ENCODE results near the gene PIGZ.
"Not testable (repeated sequence)": the region's sequence is repeated elsewhere in the genome, so short reads cannot be mapped to it uniquely, and the experiment has no call there.

Gene PIGZ

DNA sequence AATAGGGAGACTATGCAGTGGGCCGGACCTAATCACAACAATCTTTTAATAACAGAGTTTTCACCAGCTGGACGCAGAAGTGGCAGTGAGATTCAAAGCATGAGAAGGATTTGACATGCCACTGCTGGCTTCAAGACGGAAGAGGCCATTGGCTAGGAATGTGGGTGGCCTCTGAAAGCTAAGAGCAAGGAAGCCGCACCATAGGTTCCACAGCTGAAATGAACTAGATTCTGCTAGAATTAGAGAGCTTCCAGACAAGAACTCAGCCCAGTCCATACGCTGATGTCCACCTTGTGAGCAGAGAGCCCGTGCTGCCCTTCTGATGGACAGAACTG lies 19.4 kb downstream of the PIGZ start:
- Histone ChIP-seq H3K4me3 (ENCODE audit: low read length) (no peak overlapping the region), H3K27me3 (ENCODE audit: control insufficient read depth, insufficient read depth, low read length) (no peaks in the 10 kb centered on the region), H3K36me3 (ENCODE audit: control insufficient read depth, insufficient read depth, low read length) (no peaks in the 10 kb centered on the region), H3K9ac (ENCODE audit: low read length) (no peak overlapping the region), H3K9me3 (ENCODE audit: control insufficient read depth, low read length) (no peaks in the 10 kb centered on the region), H3K4me1 (ENCODE audit: control insufficient read depth, insufficient read depth, low read length) (no peaks in the 10 kb centered on the region)

DNA sequence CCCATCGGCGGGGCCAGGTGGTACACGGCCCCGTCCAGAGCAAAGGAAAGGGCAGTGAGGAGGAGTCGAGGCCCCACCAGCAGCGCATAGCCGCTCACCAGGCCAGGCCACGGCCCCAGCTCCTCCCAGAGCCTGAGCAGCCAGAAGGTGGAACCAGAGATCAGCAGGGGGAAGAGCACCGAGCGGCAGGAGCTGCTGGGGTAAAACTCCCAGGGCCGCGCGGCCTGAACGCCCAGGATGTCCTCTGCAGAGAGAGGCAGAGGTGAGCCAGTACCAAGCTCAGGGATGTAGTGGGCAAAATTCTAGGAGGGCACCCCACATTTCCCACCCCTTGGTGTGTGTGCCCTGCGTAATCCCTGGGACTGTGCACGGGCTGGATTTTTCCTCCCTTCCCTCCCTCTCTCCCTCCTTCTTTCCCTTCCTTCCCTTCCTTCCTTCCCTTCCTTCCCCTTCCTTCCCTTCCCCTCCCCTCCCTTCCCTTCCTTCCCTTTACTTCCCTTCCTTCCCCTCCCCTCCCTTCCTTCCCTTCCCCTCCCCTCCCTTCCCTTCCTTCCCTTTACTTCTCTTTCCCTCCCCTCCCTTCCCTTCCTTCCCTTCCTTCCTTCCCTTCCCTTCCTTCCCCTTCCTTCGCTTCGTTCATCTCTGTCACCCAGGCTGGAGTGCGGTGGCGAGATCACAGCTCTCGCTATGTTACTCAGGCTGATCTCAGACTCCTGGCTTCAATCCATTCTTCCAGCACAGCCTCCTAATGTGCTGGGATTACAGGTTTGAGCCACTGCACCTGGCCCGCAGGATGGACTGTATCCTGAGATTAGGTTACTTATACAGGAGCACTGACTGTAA lies 20.0 kb downstream of the PIGZ start:
- no peaks in the 10 kb centered on the region for H3K27me3 ChIP-seq (ENCODE audit: control insufficient read depth, insufficient read depth, low read length)
- H3K4me1 ChIP-seq (ENCODE audit: control insufficient read depth, insufficient read depth, low read length) = peaks cover 2% of the 10 kb centered on the region
- H3K9me3 ChIP-seq (ENCODE audit: control insufficient read depth, low read length) = no peaks in the 10 kb centered on the region
- H3K4me3 ChIP-seq (ENCODE audit: low read length) = no peak overlapping the region
- H3K9ac ChIP-seq (ENCODE audit: low read length) = no peak overlapping the region
- H3K36me3 ChIP-seq (ENCODE audit: control insufficient read depth, insufficient read depth, low read length) = no peaks in the 10 kb centered on the region

DNA sequence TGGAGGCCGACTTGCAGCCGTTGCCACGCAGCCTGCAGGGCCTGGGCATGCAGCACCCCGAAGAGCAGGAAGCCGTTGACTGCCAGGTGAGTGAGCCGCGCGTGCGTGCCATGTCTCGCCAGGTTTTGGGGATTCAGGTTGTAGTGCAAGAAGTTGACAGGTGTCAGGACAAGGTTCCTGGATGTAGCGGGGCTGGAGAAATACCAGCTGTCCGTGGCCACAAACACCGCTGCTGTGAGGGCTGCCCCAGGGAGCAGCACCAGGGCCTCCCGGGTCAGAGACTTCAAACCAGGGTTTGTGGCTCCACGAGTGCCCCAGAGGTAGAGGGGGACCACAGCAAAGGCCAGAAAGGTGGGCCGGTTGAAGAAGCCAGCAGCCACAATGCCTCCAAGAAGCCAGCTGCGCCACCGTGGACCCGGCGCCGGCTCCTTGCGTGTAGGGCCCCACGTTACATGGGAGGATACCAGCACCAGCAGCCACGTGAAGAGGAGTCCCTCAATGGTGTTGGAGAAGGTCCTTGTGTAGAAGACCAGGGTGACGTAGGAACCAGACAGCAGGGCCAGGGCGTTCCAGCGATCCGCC lies 20.7 kb downstream of the PIGZ start:
- Histone ChIP-seq H3K36me3 (ENCODE audit: control insufficient read depth, insufficient read depth, low read length) (no peaks in the 10 kb centered on the region), H3K4me3 (ENCODE audit: low read length) (no peak overlapping the region), H3K27me3 (ENCODE audit: control insufficient read depth, insufficient read depth, low read length) (no peaks in the 10 kb centered on the region), H3K4me1 (ENCODE audit: control insufficient read depth, insufficient read depth, low read length) (peaks cover 9% of the 10 kb centered on the region), H3K9ac (ENCODE audit: low read length) (no peak overlapping the region), H3K9me3 (ENCODE audit: control insufficient read depth, low read length) (no peaks in the 10 kb centered on the region)

DNA sequence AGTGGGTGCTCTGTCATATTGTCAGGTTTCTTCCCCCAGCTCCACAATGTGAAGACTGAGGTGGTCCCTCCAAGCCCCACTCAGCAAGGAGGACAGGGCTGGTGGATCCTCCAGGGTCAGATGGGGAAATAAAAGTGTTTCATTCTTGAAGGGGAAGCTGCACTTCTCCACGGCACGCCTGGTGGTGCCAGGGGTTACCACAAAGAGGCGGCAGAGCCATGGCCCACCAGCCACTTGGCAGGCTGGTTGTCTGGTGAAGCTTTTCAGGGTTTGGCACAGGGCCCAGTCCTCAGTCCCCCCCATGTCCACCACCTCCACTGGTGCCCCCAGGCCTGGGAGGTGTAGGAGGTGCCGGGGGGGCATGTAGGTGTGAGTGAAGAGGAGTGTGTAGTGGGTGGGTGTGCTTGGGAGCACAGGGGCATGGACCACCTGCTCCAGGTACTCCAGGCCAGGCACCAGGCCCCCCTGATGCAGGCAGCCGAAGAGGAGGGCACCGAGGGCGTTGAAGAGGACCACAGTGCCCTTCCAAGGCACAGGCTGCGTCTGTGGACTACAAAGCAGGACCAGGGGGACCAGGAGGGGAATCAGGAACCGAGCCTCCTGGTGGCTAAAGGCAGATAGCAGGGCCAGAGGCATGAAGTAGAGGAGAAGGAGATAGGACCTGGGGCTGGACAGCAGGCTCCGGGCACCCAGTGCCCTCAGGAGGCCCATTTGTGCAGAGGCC lies 21.3 kb downstream of the PIGZ start:
- Histone ChIP-seq H3K4me1 (ENCODE audit: control insufficient read depth, insufficient read depth, low read length) (peaks cover 9% of the 10 kb centered on the region), H3K36me3 (ENCODE audit: control insufficient read depth, insufficient read depth, low read length) (no peaks in the 10 kb centered on the region), H3K4me3 (ENCODE audit: low read length) (no peak overlapping the region), H3K9ac (ENCODE audit: low read length) (no peak overlapping the region), H3K9me3 (ENCODE audit: control insufficient read depth, low read length) (no peaks in the 10 kb centered on the region), H3K27me3 (ENCODE audit: control insufficient read depth, insufficient read depth, low read length) (no peaks in the 10 kb centered on the region)

DNA sequence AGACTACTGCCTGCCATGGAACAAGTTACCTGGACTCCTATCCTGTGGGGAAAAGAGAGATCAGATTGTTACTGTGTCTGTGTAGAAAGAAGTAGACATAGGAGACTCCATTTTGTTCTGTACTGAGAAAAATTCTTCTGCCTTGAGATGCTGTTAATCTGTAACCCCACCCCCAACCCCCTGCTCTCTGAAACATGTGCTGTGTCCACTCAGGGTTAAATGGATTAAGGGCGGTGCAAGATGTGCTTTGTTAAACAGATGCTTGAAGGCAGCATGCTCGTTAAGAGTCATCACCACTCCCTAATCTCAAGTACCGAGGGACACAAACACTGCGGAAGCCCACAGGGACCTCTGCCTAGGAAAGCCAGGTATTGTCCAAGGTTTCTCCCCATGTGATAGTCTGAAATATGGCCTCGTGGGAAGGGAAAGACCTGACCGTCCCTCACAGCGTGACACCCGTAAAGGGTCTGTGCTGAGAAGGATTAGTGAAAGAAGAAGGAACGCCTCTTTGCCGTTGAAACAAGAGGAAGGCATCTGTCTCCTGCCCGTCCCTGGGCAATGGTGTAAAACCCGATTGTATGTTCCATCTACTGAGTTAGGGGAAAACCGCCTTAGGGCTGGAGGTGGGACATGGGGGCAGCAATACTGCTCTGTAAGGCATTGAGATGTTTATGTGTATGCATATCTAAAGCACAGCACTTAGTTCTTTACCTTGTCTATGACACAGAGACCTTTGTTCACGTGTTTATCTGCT lies 24.4 kb downstream of the PIGZ start:
- H3K36me3 ChIP-seq (ENCODE audit: control insufficient read depth, insufficient read depth, low read length); H3K4me3 ChIP-seq (ENCODE audit: low read length); H3K9me3 ChIP-seq (ENCODE audit: control insufficient read depth, low read length); H3K9ac ChIP-seq (ENCODE audit: low read length); H3K27me3 ChIP-seq (ENCODE audit: control insufficient read depth, insufficient read depth, low read length); H3K4me1 ChIP-seq (ENCODE audit: control insufficient read depth, insufficient read depth, low read length): not testable (repeated sequence)

DNA sequence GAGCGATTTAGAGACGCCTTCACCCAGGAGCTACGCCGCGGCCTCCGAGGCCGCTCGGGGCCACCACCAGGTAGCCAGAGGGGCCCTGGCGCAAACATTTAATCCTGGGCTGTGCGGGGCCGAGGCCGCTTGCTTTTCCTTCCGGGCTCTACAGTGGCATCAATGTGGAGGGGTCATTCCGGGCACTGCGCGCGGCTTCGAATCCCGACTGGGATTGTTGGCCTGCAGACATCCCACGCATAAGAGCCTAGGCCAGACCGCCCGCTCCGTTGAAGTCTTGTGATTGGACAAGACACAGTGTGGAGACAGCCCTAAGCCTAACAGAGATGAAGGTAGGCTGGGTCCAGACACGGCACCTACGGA lies 25.7 kb downstream of the PIGZ start:
- Histone ChIP-seq H3K4me1 (ENCODE audit: control insufficient read depth, insufficient read depth, low read length) (peaks cover 9% of the 10 kb centered on the region), H3K36me3 (ENCODE audit: control insufficient read depth, insufficient read depth, low read length) (peaks cover 6% of the 10 kb centered on the region), H3K9ac (ENCODE audit: low read length) (peak overlapping the region; percentile 90), H3K9me3 (ENCODE audit: control insufficient read depth, low read length) (no peaks in the 10 kb centered on the region), H3K27me3 (ENCODE audit: control insufficient read depth, insufficient read depth, low read length) (no peaks in the 10 kb centered on the region), H3K4me3 (ENCODE audit: low read length) (peak overlapping the region; percentile 74)

DNA sequence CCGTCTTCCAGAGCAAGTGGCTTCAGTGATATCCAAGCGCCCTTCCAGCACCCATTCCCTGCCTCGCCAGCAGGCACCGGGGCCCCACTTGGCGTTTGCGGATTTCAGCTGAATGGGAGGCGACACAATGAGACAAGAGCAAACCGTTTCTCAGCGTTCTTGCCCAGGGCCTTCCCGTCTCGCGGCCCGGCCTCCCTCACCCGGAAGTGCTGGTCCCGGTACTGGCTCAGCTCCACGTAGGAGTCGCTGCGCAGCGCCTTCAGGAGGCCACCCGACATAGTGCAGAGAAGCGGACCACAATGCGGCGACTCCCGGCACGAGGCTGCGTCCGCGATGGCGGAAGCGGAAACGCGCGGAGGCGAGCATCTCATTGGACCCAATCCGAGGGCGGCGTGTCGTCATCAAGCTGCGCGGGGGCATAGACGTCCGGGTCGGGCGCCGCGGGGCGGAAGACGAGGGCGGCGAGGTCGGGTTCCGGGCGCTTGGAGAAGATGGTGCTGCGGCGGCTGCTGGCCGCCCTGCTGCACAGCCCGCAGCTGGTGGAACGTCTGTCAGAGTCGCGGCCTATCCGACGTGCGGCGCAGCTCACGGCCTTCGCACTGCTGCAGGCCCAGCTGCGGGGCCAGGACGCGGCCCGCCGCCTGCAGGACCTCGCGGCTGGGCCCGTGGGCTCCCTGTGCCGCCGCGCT lies 26.3 kb downstream of the PIGZ start, which contains the start of gene NCBP2:
Gene NCBP2, minus strand, starts transcription at position 303 of the 689 bp plus-strand sequence. Its CDS starts 25 bp downstream, at position 278.
- peaks cover 6% of the 10 kb centered on the region for H3K36me3 ChIP-seq (ENCODE audit: control insufficient read depth, insufficient read depth, low read length)
- H3K9ac ChIP-seq (ENCODE audit: low read length) = peak within 1 kb of the TSS; percentile 90
- H3K4me3 ChIP-seq (ENCODE audit: low read length) = peak within 1 kb of the TSS; percentile 88
- H3K9me3 ChIP-seq (ENCODE audit: control insufficient read depth, low read length) = no peaks in the 10 kb centered on the region
- no peaks in the 10 kb centered on the region for H3K27me3 ChIP-seq (ENCODE audit: control insufficient read depth, insufficient read depth, low read length)
- H3K4me1 ChIP-seq (ENCODE audit: control insufficient read depth, insufficient read depth, low read length) = peaks cover 9% of the 10 kb centered on the region

DNA sequence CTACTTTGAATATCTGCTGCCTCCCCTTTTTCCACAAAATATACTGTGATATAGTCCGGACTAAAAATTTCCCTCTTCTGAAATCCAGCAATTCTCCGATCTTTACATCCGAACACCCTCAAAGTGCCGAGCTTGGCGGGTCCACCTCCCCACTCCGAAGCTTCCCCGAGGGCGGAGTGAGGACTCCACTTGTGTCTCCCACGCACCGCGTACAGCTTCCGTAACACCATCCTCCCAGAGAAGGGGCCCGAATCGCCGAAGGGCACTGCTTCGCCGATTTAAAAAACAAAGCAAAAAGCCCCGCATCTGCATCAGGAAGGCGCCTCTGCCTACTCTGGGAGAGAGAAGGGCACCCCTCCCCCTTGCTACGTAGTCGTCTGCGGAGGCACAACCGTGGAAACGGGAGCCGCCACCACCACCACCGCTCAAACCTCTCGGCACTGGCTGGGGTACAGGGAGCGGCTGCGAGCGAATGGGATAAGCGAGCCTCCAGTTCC lies 26.9 kb downstream of the PIGZ start:
- peaks cover 8% of the 10 kb centered on the region for H3K36me3 ChIP-seq (ENCODE audit: control insufficient read depth, insufficient read depth, low read length)
- no peaks in the 10 kb centered on the region for H3K9me3 ChIP-seq (ENCODE audit: control insufficient read depth, low read length)
- peak overlapping the region; percentile 88 for H3K4me3 ChIP-seq (ENCODE audit: low read length)
- peaks cover 9% of the 10 kb centered on the region for H3K4me1 ChIP-seq (ENCODE audit: control insufficient read depth, insufficient read depth, low read length)
- peak overlapping the region; percentile 90 for H3K9ac ChIP-seq (ENCODE audit: low read length)
- no peaks in the 10 kb centered on the region for H3K27me3 ChIP-seq (ENCODE audit: control insufficient read depth, insufficient read depth, low read length)

DNA sequence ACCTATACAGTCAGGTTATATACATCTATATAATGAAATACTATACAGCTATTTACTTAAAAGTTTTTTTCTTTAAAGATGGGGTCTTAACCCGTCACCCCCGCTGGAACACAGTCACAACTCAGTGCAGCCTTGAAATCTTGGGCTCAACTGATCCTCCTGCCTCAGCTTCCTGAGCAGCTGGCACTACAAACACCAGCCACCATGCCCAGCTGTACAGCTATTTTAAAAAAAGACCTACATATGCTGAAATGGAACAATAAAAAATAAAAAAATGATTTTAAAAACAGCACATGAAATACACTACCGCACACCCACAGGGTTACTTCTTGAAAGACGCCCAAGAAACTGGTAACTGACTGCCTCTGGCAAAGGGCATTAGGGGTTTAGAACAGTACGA lies 30.1 kb downstream of the PIGZ start:
- H3K27me3 ChIP-seq (ENCODE audit: control insufficient read depth, insufficient read depth, low read length) = no peaks in the 10 kb centered on the region
- H3K4me3 ChIP-seq (ENCODE audit: low read length) = no peak overlapping the region
- no peaks in the 10 kb centered on the region for H3K9me3 ChIP-seq (ENCODE audit: control insufficient read depth, low read length)
- no peak overlapping the region for H3K9ac ChIP-seq (ENCODE audit: low read length)
- H3K36me3 ChIP-seq (ENCODE audit: control insufficient read depth, insufficient read depth, low read length) = peaks cover 16% of the 10 kb centered on the region
- H3K4me1 ChIP-seq (ENCODE audit: control insufficient read depth, insufficient read depth, low read length) = peaks cover 6% of the 10 kb centered on the region

DNA sequence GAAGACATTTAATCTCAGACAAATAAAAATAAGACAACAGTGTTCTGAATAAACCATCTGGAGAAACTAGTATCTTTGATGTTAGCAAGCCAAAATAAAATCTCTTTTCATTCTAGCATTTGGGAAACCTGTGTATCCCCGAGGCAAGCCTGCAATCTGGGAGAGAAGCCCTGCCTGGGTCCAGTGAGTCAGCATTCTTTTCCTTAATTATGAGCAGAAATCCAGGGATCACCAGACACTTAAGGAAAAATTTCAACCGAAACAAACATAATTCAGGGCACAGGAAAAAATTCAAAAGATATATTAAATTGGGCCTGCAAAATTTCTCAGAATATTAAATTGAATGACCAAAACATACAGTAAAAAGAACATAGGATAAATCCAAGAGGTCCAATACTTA lies 30.5 kb downstream of the PIGZ start:
- Histone ChIP-seq H3K4me1 (ENCODE audit: control insufficient read depth, insufficient read depth, low read length) (peaks cover 2% of the 10 kb centered on the region), H3K9me3 (ENCODE audit: control insufficient read depth, low read length) (no peaks in the 10 kb centered on the region), H3K9ac (ENCODE audit: low read length) (no peak overlapping the region), H3K36me3 (ENCODE audit: control insufficient read depth, insufficient read depth, low read length) (peaks cover 16% of the 10 kb centered on the region), H3K27me3 (ENCODE audit: control insufficient read depth, insufficient read depth, low read length) (no peaks in the 10 kb centered on the region), H3K4me3 (ENCODE audit: low read length) (no peak overlapping the region)

DNA sequence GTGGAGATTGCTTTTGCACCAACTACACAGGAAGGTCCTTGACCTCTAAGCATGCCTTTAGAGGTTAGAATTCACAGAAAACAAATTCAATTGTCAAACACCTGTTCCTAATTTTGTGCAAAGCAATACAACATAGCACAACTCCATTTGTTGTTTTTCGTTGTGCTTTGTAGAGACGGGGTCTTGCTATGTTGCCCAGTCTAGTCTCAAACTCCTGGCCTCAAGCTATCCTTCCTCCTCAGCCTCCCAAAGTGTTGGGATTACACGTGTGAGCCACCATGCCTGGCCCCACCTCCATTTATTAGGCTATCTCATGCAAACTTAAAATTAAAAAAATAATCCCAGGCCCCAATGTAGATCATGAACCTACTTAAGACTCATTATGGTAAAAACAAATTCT lies 32.3 kb downstream of the PIGZ start:
- Histone ChIP-seq H3K4me3 (ENCODE audit: low read length) (no peak overlapping the region), H3K9me3 (ENCODE audit: control insufficient read depth, low read length) (no peaks in the 10 kb centered on the region), H3K4me1 (ENCODE audit: control insufficient read depth, insufficient read depth, low read length) (no peaks in the 10 kb centered on the region), H3K9ac (ENCODE audit: low read length) (no peak overlapping the region), H3K27me3 (ENCODE audit: control insufficient read depth, insufficient read depth, low read length) (no peaks in the 10 kb centered on the region), H3K36me3 (ENCODE audit: control insufficient read depth, insufficient read depth, low read length) (peaks cover 16% of the 10 kb centered on the region)
